Progenitor cell of endocrine pancreas (in vitro differentiated cells): ENCODE measurements around the gene IGLL1. TPM values are rescaled to one million over a fixed set of nuclear protein-coding genes. Genes with fewer than 3 reads are reported as not detected.
"Not testable (repeated sequence)": the region's sequence is repeated elsewhere in the genome, so short reads cannot be mapped to it uniquely, and the experiment has no call there.

ENCODE experiments used
- DNase-seq: peaks from one replicate; pipeline ENCODE4 v3.0.0; 2021; ENCODE audit warnings: low spot score; ENCODE audit not compliant: unreplicated experiment
- H3K27ac Mint-ChIP-seq: 2 replicates; pipeline ENCODE4 v1.8.0; 2021; ENCODE audit warnings: mild to moderate bottlenecking, moderate library complexity, mixed read lengths
- H3K27me3 Mint-ChIP-seq: 2 replicates; pipeline ENCODE4 v1.8.0; 2021; ENCODE audit warnings: mixed read lengths
- H3K36me3 Mint-ChIP-seq: 2 replicates; pipeline ENCODE4 v1.8.0; 2022; ENCODE audit warnings: mixed read lengths; ENCODE audit not compliant: insufficient read depth
- H3K4me1 Mint-ChIP-seq: 2 replicates; pipeline ENCODE4 v1.8.0; 2021; ENCODE audit warnings: low read depth, mixed read lengths
- H3K4me3 Mint-ChIP-seq: 2 replicates; pipeline ENCODE4 v1.8.0; 2021; ENCODE audit warnings: low read depth, mild to moderate bottlenecking, moderate library complexity, mixed read lengths
- H3K9me3 Mint-ChIP-seq: 2 replicates; pipeline ENCODE4 v1.8.0; 2021; ENCODE audit warnings: low read depth, mixed read lengths
- CTCF ChIP-seq: fragments of 200-600 bp; sonication (generic); IDR thresholded peaks from one replicate; pipeline ENCODE4 v1.5.0; 2021; ENCODE audit warnings: antibody characterized with exemption, mild to moderate bottlenecking; ENCODE audit not compliant: unreplicated experiment
- total RNA-seq: library from RNA; stranded (reverse); gene quantifications from 2 replicates; pipeline ENCODE4 v1.2.1, GENCODE V29; 2021

The IGLL1 gene
- total RNA-seq, 1 donor from 2014 or later, result not detected

- no peak for TF ChIP-seq CTCF
- Mint-ChIP-seq H3K9me3 (no peaks in the 10 kb centered on the region), H3K4me1 (peaks cover 2% of the 10 kb centered on the region), H3K27me3 (peaks cover 7% of the 10 kb centered on the region), H3K4me3 (no peak overlapping the region), H3K36me3 (peaks cover 7% of the 10 kb centered on the region), H3K27ac (no peak overlapping the region)
- DNase-seq, result no peak
These were observed 26.4 kb upstream of the IGLL1 start for GRCh38 chr22:23606204-23607131.

GRCh38 chr22:23604939-23605712 is 25.0 kb upstream of the IGLL1 start:
- TF ChIP-seq CTCF, result no peak
- no peak for DNase-seq
- Mint-ChIP-seq H3K36me3 (no peaks in the 10 kb centered on the region), H3K4me1 (peaks cover 4% of the 10 kb centered on the region), H3K27ac (no peak overlapping the region), H3K27me3 (peaks cover 7% of the 10 kb centered on the region), H3K4me3 (no peak overlapping the region), H3K9me3 (no peaks in the 10 kb centered on the region)

- Mint-ChIP-seq H3K9me3 (no peaks in the 10 kb centered on the region), H3K4me3 (no peak overlapping the region), H3K27ac (peak overlapping the region; percentile 67), H3K36me3 (no peaks in the 10 kb centered on the region), H3K27me3 (peaks cover 7% of the 10 kb centered on the region), H3K4me1 (peaks cover 4% of the 10 kb centered on the region)
- no peak for DNase-seq
- no peak for TF ChIP-seq CTCF
These were observed 23.2 kb upstream of the IGLL1 start for GRCh38 chr22:23603266-23603665.

GRCh38 chr22:23598805-23599518 is 18.9 kb upstream of the IGLL1 start:
- no peak for DNase-seq
- H3K36me3 Mint-ChIP-seq, result no peaks in the 10 kb centered on the region
- no peak for TF ChIP-seq CTCF
- no peak overlapping the region for H3K4me3 Mint-ChIP-seq
- peaks cover 12% of the 10 kb centered on the region for H3K4me1 Mint-ChIP-seq
- no peak overlapping the region for H3K27ac Mint-ChIP-seq
- no peaks in the 10 kb centered on the region for H3K9me3 Mint-ChIP-seq
- H3K27me3 Mint-ChIP-seq, result peaks cover 6% of the 10 kb centered on the region

- H3K36me3 Mint-ChIP-seq, H3K4me3 Mint-ChIP-seq, H3K9me3 Mint-ChIP-seq, DNase-seq, H3K27me3 Mint-ChIP-seq, H3K27ac Mint-ChIP-seq: not testable (repeated sequence)
- H3K4me1 Mint-ChIP-seq, result peaks cover 12% of the 10 kb centered on the region
These were observed 17.6 kb upstream of the IGLL1 start for GRCh38 chr22:23597576-23598268.

- H3K4me1 Mint-ChIP-seq, result peaks cover 19% of the 10 kb centered on the region
- not testable (repeated sequence) for H3K27me3 Mint-ChIP-seq, H3K4me3 Mint-ChIP-seq, H3K27ac Mint-ChIP-seq, H3K36me3 Mint-ChIP-seq, DNase-seq, H3K9me3 Mint-ChIP-seq
These were observed 15.8 kb upstream of the IGLL1 start for GRCh38 chr22:23595904-23596303.
